GM19372 (cell line): Measurements from ENCODE around the gene STK32B.

ENCODE experiments used
- ATAC-seq: cut with Tn5 transposase; IDR thresholded peaks from one replicate; pipeline ENCODE4 v1.9.1; 2021; ENCODE audit warnings: mild to moderate bottlenecking, low read depth, moderate library complexity; ENCODE audit not compliant: unreplicated experiment

Gene STK32B

GRCh38 chr4:5199912-5200311, 148.6 kb downstream of the STK32B start:
- ATAC-seq: no peak

DNA sequence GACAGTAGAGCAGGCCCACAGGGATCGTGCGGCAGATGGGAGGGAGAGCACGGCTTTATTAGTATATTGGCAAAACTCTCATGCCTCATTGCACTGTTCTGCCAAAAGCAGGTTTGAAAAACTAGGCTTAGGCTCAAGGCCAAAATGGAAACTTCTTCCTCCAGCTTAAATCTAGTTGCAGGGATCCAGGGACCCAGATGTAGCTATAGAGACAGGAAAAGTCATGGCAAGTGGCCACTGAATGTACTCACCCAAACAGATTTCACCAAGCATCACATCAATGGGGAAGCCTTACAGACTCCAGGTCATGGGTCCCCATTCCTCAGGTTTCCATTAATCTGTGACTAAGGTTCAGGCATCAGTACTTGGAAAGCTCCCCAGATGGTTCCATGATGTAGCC, 149.2 kb downstream of the STK32B start:
- ATAC-seq: no peak

- no peak for ATAC-seq
Observed at GRCh38 chr4:5203309-5203992, 152.2 kb downstream of the STK32B start.

- ATAC-seq: no peak
Observed at GRCh38 chr4:5203993-5204310, 152.7 kb downstream of the STK32B start.

DNA sequence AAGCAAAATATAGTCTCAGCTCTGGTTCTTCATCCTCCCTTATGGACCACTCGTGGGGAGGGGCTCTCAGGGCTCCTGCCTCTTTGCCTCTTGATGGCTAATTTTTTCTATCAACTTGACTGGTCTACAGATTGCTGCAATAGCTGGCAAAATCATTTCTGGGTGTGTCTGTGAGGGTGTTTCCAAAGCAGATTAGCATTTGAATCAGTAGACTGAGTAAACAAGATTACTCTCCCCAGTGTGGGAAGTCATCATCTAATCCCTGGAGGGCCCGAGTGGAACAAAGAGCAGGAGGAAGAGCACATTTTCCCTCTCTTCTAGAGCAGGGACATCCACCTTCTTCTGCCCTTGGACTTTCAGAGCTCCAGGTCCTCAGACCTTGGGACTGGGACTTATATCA, 153.5 kb downstream of the STK32B start:
- ATAC-seq: no peak

- ATAC-seq: no peak
Observed at GRCh38 chr4:5206016-5206790, 154.9 kb downstream of the STK32B start.

DNA sequence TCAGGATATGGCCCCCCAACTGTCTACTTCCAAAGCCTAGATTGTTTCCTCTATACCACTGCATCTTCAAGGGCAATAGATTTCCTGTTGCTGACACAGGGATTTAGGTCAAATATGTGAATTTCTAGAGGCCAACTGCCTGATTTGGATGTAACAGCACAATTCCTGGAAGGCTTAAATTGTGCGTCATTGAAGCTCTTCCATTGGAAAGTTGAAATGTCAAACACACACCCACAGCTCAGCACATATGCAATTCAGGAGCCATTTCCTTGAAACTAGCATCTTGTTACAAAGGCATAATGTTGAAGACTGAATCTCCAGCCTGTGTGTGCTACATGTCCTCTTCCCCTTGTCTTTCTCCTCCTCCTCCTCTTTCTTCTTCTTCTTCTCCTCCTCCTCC, 158.6 kb downstream of the STK32B start:
- no peak for ATAC-seq

- ATAC-seq: no peak
Observed at GRCh38 chr4:5211282-5211839, 160.1 kb downstream of the STK32B start.

- no peak for ATAC-seq
Observed at GRCh38 chr4:5212255-5213013, 161.2 kb downstream of the STK32B start.

GRCh38 chr4:5213087-5213595, 161.9 kb downstream of the STK32B start:
- ATAC-seq: no peak

DNA sequence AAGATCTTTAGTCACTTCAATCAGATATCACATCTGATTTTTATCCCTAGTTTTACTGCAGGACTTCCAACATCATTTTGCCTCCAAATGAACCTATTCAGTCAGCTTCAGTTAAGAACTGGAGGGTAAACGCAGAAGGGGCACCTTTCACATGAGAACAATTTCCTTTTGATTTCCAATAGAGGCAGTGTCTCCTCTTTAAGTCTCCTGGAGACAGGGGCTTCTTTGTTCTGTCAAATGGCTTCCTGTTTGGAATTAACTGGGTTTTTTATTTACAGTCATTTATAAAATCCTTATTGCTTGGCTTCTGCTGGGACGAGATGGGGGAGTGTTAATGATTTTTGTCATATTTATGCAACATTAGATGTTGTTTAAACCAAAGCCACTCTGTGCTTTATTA, 164.0 kb downstream of the STK32B start:
- ATAC-seq: no peak

DNA sequence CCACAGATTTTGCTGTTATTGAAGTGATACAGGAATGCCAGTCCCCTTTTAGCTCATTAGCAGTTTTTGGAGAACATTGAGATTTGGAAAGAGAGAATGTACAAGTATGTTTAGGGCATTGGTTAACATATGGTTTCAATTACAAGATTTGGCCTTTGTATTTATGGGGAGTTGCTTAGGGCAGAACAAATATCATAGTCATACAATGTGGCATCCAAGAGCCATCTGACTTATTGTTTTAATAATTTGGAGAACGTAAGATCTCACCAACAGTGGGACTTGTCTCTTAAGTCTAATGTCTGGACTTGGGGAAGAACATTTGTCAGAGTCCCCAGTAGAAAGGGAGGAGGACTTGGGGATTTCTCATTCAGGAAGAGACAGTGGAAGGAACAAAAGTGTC, 166.1 kb downstream of the STK32B start:
- no peak for ATAC-seq

DNA sequence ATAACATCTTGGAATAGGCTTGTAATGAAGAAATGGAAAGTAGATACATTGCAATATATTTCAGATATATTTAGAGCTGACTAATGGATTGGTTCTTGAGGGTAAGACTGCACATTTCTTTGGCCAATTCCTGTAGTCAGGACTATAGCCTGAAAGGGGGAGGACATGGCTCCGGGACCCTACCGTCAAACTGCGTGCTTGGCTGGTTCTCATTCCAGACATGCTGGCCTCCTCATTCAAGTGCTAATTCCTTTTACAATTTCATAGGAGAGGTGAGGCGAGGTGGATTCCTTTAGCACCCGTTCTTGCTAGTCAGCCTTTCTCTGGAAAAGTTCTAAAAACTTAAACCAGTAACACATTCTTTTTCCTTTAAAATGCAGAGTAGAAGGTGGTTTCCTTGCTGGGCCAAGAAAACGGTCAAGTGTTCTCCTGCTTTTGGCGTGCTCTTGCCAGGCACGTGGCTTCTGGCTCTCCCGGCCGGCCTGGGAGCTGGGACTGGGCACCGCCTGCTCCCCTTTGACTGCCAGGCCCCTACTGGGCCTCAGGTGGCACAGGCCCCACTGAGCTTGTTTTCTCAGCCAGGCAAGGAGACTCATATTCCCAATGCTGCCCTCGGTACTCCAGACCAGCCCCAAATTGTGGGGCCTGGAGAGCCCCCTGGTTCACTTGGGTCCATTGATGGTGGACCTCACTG, 167.2 kb downstream of the STK32B start:
- no peak for ATAC-seq

GRCh38 chr4:5220028-5220427, 168.7 kb downstream of the STK32B start:
- no peak for ATAC-seq

GRCh38 chr4:5222047-5222446, 170.8 kb downstream of the STK32B start:
- ATAC-seq: no peak

GRCh38 chr4:5222951-5223350, 171.7 kb downstream of the STK32B start:
- ATAC-seq: no peak

DNA sequence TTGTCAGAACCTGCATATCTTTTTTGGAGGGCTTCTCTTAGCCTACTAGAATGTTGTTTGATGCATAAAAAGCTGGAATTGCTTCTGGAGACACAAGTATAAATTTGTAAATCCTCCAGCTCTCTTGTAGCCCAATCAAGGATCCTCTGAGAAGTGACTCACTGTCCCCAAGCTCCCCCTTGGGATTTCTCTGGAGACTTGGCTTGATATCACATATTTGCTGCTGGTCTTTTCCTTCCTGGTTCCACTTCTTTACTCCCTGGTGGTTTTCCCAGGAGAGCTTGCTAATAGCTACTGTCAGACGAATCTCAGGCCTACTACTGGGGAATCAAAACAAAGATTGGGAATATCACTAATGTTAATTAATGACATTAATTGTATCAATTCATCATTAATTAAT, 173.1 kb downstream of the STK32B start:
- ATAC-seq: no peak

GRCh38 chr4:5232549-5232948, 181.3 kb downstream of the STK32B start:
- no peak for ATAC-seq

DNA sequence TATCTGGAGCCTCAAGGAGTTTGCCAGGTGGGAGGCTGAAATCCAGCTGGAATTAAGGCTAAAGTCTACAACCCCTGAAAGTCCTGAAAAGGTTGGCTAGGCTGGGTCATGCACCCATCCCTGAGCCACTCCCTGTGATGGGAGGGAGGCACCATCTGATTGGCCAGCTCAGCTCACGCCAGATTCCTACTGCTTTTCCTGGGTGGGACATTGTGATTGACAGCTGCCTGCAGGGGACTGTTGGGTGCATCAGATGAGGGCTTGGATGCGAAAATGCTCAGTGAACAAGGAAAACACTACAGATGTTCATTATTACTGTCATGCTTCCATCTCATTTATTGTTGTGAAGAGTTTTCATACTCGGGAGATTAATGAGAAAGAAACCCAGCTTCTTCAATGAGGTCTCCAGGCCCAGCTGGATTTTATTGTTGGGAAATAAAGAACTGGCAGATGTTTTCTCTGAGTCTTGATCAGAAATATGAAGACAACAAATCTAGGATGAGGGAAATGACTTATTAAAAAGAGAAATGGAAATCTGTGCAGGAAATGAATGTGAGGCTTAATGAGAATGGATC, 185.9 kb downstream of the STK32B start:
- ATAC-seq: no peak

DNA sequence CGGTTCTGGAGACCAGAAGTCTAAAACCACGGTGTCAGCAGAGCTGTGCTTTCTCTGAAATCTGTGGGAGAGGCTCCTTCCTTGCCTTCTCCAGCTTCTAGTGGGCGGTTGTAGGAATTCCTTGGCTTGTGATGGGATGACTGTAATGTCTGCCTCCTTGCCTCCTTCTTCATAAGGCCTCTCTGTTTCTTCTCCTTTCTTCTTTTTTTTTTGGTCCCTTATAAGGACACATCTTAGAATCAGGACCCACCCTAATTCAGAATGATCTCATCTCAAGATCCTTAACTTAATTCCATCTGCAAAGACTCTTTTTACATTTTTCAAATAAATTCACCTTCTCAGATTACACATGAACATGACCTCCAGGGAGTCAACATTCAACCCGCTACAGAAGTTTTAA, 186.9 kb downstream of the STK32B start:
- ATAC-seq: no peak
